DMS53 (cell line): ENCODE results near the gene FBL.
"Not testable (repeated sequence)": the region's sequence is repeated elsewhere in the genome, so short reads cannot be mapped to it uniquely, and the experiment has no call there.

Experiments used
- DNase-seq: peaks from one replicate; lab custom pipeline; 2025; lab: John Stamatoyannopoulos, UW

The FBL gene

GRCh38 chr19:39824143-39825092 lies 21.8 kb downstream of the FBL start:
- DNase-seq, result peak; percentile 99

- peak; percentile 53 for DNase-seq
Measured at GRCh38 chr19:39823686-39824085, 22.5 kb downstream of the FBL start.

- DNase-seq, result no peak
Measured at GRCh38 chr19:39820696-39821095, 25.5 kb downstream of the FBL start.

GRCh38 chr19:39819786-39820185 lies 26.4 kb downstream of the FBL start:
- no peak for DNase-seq

GRCh38 chr19:39818626-39819097 lies 27.5 kb downstream of the FBL start:
- DNase-seq, result no peak

GRCh38 chr19:39817888-39818561 lies 28.2 kb downstream of the FBL start:
- DNase-seq, result no peak

- no peak for DNase-seq
Measured at GRCh38 chr19:39816287-39817048, 29.7 kb downstream of the FBL start.

GRCh38 chr19:39814595-39814994 lies 31.6 kb downstream of the FBL start:
- no peak for DNase-seq

- not testable (repeated sequence) for DNase-seq
Measured at GRCh38 chr19:39814111-39814510, 32.1 kb downstream of the FBL start.

- no peak for DNase-seq
Measured at GRCh38 chr19:39813264-39813993, 32.8 kb downstream of the FBL start.

GRCh38 chr19:39811064-39811463 lies 35.1 kb downstream of the FBL start:
- DNase-seq, result no peak

GRCh38 chr19:39810424-39810823 lies 35.8 kb downstream of the FBL start:
- peak; percentile 35 for DNase-seq

GRCh38 chr19:39809368-39809767 lies 36.8 kb downstream of the FBL start:
- no peak for DNase-seq

GRCh38 chr19:39808688-39809087 lies 37.5 kb downstream of the FBL start:
- DNase-seq, result not testable (repeated sequence)

- no peak for DNase-seq
Measured at GRCh38 chr19:39807846-39808364, 38.3 kb downstream of the FBL start.

GRCh38 chr19:39805104-39805503 lies 41.1 kb downstream of the FBL start:
- no peak for DNase-seq

- no peak for DNase-seq
Measured at GRCh38 chr19:39802958-39803357, 43.2 kb downstream of the FBL start.

GRCh38 chr19:39797083-39797482 lies 49.1 kb downstream of the FBL start:
- no peak for DNase-seq

GRCh38 chr19:39796000-39796498 lies 50.1 kb downstream of the FBL start:
- DNase-seq, result no peak

GRCh38 chr19:39795001-39795400 lies 51.2 kb downstream of the FBL start:
- DNase-seq, result no peak

GRCh38 chr19:39792999-39793546 lies 53.1 kb downstream of the FBL start:
- DNase-seq, result peak; percentile 93
